GM19372 (cell line): ENCODE data around the gene OR2L8.

ENCODE experiments used
- ATAC-seq: cut with Tn5 transposase; IDR thresholded peaks from one replicate; pipeline ENCODE4 v1.9.1; 2021; ENCODE audit warnings: mild to moderate bottlenecking, low read depth, moderate library complexity; ENCODE audit not compliant: unreplicated experiment

Gene OR2L8, protein sequence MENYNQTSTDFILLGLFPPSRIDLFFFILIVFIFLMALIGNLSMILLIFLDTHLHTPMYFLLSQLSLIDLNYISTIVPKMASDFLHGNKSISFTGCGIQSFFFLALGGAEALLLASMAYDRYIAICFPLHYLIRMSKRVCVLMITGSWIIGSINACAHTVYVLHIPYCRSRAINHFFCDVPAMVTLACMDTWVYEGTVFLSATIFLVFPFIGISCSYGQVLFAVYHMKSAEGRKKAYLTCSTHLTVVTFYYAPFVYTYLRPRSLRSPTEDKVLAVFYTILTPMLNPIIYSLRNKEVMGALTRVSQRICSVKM

GRCh38 chr1:247948558-247948957 lies at the start of gene OR2L8:
Gene OR2L8, plus strand, starts transcription at chr1:247948858. Its CDS starts 0 bp downstream, at chr1:247948858.
- no peak for ATAC-seq

DNA sequence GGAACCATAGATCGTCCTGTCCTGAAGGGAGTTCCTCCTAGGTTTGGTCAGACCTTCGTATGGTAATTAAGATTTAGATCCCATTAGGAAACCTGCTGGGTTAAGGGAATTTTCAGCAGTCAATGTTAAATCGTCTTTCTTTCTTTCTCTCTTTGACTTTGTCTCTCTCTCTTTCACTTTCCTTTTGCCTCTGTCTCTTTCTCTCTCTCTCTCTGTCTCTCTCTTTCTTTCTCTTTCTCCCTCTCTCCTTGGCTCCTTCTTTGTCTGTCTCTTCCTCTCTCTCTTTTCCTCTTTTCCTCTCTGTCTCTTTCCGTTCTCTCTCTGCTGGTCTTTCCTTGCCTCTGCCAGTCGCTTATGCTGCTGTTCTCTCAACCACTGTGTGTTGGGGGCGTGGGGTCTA lies 44.5 kb upstream of the OR2L8 start:
- no peak for ATAC-seq

GRCh38 chr1:247905181-247905580 lies 43.5 kb upstream of the OR2L8 start:
- ATAC-seq = no peak

GRCh38 chr1:247905910-247906503 lies 42.7 kb upstream of the OR2L8 start:
- ATAC-seq = no peak

DNA sequence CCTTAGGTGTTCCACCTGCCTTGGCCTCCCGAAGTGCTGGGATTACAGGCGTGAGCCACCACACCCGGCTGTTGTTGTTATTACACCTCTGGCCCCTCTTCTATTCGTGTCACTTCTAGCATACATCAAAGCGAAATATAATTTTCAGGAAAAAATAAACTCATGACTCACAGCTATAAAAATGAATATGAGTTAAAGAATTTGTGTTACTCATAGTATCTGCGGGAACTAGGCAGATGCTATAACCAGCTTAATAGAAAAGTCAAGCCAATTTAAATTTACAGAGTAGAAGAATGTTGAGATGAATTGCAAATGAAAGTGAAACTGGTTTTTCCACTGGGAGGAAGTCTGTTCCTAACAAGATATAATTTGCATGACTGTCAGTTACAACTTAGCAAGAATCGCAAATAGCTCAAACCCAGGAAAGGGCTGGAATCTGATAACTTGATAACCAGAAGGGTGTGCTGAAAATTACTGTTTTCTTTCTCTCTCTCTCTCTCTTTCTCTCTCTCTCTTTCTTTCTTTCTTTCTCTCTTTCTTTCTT lies 42.1 kb upstream of the OR2L8 start:
- ATAC-seq = no peak

DNA sequence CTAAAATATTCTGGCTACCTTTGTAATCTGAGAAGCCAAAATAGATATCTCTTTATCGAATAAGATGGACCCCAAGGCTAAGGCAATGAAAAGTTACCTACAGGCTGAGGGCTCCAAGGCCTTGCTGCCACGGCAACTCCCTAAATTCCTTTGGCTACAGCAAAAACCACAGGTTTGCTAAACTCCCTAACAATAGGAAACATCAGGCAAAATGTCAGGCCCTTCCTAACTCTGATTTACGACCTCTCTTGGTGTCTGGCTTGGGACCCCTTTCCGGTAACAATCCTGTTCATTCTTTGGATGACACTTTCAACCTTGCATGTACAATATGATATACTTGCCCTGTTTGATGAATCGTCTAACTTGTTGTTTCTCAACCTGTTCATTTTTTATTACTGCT lies 39.9 kb upstream of the OR2L8 start:
- no peak for ATAC-seq

DNA sequence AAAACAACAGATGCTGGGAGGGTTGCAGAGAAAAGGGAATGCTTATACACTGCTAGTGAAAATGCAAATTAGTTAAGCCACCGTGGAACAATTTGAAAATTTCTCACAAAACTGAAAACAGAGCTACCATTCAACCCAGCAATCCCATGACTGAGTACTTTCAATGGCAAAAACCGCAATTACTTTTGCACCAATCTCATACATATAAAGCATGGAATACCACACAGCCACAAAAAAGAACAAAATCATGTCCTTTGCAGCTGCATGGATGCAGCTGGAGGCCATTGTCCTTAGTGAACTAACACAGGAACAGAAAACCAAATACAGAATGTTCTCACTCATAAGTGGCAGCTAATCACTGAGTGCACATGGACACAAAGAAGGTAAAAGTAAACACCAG lies 34.9 kb upstream of the OR2L8 start:
- ATAC-seq = no peak

GRCh38 chr1:247914941-247915662 lies 33.6 kb upstream of the OR2L8 start:
- ATAC-seq = no peak

GRCh38 chr1:247919952-247920351 lies 28.7 kb upstream of the OR2L8 start, which contains the start of gene OR2T8:
Gene OR2T8, plus strand, starts transcription at chr1:247920252. Its CDS starts 766 bp downstream, at chr1:247921018.
- ATAC-seq = no peak

DNA sequence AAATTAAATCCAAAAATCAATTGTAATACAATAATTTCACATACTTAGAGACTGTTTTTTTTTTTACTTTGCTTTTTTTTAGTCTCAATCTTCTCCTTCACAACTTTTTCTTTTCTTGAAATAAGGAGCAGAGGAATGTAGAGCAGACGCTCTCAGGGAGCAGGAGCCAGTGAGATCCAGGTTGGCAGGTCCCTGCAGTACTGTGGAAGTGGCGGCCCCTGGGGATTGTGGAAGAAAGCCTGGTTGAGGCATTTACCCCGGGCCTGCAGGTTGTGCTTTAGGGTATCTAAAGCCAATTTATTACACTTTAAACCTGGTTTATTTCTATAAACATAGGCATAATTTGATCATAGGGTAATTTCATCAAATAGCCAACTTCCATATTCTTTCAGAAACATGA lies 24.7 kb upstream of the OR2L8 start:
- ATAC-seq = no peak

DNA sequence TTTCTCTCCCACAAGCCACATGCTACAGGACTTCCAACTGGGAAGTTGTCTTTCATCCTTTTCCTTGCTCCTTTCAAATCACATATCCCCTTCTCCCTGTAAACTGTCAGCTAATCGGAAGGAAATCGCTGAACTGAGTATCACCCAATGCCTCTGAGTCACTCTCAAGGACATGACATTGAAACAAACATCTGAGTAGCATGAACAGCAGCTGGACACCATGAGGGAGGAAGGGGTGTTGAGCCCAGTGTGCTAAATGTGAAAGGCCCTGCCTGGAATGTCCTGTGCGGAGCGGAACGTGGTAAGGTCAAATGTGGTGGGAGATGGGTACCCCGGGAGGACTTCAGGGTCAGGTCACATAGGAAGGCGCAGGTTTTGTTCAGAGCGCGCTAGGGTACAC lies 23.8 kb upstream of the OR2L8 start, which contains the start of gene OR2AJ1:
OR2AJ1 (plus strand) TSS at position 22 of the 400 bp plus-strand sequence. CDS start 8,880 bp downstream, outside the sequence.
- no peak for ATAC-seq

- ATAC-seq = no peak
Measured at GRCh38 chr1:247933989-247934388, 14.7 kb upstream of the OR2L8 start.

- no peak for ATAC-seq
Measured at GRCh38 chr1:247935781-247936180, 12.9 kb upstream of the OR2L8 start.

DNA sequence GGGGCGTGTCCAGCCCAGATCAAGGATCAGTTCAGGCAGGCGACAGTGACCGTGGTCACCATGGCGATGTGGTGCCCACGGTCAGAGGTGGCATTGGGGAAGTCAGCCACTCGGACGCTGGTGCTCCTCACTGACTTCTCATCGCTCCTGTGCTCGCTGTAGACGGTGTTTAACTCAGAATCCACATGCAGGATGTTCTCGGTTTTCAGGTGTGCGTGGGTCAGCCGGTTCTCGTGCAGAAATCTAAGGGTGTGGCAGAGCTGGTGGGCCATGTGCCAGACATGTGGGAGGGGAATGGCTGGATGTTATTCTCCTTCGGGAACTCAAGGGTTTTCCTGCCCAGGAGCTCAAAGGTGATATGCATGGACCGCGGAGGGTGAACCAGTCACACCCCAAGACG lies 12.2 kb upstream of the OR2L8 start:
- no peak for ATAC-seq

DNA sequence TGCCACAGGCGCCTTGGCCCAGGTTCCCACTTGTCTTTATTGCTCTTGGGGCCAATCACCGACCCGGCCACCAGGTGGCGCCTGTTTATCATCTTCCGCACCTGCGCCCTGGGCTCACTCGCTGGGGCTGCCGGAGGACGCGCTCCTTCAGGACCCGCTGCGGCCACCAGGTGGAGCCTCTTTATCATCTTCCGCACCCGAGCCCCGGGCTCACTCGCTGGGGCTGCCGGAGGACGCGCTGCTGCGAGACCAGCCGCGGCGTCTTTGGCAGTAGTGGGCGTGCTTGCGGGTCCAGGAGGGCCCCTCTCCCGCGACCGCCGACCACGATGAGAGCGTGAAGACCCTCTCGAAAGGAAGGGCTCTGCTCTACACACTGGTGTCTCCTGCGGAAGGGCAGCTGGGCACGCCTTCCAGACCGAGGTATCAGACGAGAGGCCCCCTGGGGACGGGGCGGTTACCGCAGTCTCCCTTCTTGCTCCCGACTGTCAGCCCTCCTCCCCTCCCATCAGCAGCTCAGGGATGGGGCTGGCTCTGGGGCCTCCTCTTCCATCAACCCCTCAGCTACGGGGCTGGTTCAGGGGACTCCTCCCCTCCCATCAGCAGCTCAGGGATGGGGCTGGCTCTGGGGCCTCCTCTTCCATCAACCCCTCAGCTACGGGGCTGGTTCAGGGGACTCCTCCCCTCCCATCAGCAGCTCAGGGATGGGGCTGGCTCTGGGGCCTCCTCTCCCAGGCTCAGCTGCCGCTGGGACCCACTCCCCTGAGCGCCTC lies 11.5 kb upstream of the OR2L8 start:
- peak; percentile 97 for ATAC-seq

DNA sequence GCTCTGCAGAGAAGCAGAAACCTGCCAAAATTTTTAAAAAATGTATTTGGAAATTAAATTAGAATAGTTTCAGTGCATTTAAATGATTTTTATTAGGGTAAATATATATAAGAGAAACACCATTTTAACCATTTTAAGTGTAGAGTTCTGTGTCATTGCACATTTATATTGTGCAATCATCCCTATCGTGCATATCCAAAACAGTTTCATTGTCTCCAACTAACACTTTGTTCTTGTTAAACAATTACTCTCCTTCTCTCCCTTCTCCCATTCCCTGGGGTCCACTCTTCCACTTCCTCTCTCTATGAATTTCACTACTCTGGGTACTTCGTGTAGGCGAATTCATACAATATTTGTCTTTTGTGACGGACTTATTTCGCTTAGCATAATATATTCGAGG lies 6.0 kb upstream of the OR2L8 start:
- no peak for ATAC-seq

GRCh38 chr1:247953408-247953807 lies 4.8 kb downstream of the OR2L8 start:
- ATAC-seq = no peak

DNA sequence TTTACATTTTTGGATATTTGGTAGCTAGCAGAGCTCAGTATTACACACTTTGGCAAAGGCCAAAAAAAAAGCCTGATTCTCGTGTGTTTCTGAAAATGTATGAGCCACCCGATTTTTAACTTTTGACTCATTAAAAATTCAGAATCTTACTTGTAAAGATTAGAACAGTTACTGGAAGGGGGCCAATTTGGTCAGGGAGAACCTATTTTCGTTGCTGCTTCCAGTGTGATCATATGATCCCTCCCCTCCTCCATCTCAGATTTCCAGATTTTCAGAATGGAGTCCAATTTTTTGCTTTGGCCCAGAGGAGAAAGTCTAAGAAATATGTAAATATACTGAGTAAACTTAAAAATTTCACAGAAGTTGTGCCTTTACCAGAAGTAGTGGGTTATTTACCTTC lies 13.1 kb downstream of the OR2L8 start:
- no peak for ATAC-seq

DNA sequence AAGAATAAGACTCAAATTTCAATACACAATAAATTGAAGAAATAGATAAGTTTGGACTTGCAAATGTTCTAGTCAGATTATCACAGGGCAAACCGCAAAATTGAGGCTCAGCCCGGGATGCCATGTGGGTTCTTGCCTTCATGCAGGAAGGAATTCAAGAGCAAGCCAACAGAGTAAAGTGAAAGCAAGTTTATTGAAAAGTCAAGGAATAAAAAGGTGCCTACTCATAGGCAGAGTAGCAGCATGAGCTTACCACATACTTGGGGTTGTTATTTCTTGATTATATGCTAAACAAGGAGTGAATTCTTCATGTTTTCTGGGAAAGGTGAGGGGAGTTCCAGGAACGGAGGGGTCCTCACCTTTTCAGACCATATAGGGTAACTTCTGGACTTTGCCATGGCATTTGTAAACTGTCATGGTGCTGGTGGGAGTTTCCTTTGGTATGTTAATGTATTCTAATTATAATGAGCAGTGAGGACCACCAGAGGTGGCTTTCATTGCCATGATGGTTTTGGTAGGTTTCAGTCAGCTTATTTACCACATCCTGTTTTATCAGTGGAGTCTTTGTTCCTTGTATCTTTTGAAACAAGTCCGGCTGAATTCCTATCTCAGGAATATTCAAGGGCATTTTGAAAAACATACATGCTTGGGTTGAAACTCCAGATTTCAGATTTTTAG lies 14.4 kb downstream of the OR2L8 start:
- ATAC-seq = no peak

DNA sequence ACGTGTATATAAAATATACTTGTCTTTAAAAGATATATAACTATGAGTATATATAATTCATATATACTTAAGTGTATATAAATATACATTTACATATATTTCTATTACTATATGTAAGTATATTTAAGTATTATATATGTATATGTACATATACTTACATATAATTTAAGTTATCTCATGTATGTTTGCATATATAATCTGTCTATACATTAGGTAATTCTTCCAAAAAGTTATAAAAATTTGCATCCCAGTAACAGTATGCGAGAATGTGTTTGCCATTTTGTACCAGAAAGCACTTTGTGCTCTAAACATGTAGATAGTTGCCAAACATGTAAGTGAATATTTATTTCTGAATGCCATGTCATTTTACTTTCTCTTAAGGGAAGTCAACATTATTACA lies 16.3 kb downstream of the OR2L8 start, which contains the start of gene OR2AK2:
OR2AK2 (plus strand) TSS at position 301 of the 400 bp plus-strand sequence. CDS start 144 bp downstream, outside the sequence.
- ATAC-seq = no peak
